Measurements from ENCODE around the gene PCK1.

Gene PCK1

DNA sequence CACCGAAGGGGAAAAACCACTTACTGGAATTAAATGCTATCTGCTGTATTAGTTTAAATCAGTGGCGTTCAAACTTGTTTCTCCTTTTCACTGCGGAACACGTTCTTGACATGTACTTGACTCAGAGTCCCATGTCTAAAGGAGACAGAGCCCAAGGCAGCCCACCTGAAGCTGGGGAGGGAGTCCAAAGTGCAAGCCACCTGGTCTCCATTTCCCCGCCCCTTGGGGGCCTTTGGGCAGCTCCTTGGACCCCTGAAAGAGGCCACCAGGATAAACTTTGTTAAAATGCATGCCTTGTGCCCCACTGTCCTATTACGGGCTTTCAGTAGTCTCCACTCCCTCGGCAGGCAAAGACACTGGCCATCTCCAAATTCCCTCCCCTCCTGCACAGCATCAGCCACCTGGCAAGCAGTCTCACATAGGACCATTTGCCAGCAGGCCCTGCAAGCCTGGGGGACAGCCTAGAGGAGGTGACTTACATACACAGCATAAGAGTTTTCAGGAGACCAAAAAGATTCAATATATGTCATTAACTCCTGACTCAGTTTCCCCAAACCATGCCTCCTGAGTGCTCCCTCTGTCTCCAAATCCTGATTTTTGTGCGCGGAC, 6.7 kb downstream of the PCK1 start:
- TF ChIP-seq, protein P1, sequence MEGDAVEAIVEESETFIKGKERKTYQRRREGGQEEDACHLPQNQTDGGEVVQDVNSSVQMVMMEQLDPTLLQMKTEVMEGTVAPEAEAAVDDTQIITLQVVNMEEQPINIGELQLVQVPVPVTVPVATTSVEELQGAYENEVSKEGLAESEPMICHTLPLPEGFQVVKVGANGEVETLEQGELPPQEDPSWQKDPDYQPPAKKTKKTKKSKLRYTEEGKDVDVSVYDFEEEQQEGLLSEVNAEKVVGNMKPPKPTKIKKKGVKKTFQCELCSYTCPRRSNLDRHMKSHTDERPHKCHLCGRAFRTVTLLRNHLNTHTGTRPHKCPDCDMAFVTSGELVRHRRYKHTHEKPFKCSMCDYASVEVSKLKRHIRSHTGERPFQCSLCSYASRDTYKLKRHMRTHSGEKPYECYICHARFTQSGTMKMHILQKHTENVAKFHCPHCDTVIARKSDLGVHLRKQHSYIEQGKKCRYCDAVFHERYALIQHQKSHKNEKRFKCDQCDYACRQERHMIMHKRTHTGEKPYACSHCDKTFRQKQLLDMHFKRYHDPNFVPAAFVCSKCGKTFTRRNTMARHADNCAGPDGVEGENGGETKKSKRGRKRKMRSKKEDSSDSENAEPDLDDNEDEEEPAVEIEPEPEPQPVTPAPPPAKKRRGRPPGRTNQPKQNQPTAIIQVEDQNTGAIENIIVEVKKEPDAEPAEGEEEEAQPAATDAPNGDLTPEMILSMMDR (IDR thresholded peaks at IDR 0.05): no peak
- no peak for TF ChIP-seq ZFX (IDR thresholded peaks at IDR 0.05; ENCODE audit: borderline replicate concordance)
- H3K27ac ChIP-seq: no peak overlapping the region

DNA sequence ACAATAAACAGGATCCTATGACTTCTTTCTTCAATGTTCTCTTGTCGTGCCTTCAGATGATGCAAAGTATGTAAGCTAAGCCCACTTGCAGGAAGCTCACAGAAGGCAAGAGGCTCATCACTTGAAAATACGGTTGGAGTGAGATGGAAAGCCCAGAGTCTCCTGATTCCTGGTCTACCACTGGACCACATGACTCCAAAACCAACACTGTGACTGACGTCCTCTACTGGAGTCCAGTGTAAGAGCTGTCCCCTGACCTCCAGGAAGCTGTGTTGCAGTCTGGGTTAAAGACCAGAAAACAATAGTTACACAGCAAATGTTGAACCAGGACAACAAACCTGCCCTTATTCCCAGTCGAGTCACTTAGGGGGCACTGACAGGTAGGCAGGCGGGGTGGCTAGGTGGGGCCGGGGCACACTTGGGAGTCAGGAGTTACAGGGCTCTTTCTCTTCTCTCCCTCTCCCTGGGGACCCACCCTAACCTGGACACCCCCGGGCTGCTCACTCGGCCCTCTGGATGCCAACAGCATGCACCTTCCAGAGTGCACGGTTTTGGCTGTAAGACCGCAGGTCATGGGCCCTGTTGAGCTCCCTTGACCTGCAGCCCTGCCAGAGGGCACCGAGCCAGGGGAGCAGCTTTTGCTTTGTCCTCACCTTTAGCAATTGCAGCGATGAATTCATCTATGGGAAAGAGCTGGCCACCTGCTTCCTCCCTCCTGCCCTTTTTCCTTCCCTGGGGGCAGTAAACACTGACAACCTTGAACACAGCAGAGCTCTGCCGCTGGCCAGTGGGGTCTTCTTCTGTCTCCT, 7.4 kb downstream of the PCK1 start:
- no peak overlapping the region for H3K27ac ChIP-seq
- TF ChIP-seq, protein P1 (IDR thresholded peaks at IDR 0.05): no peak

DNA sequence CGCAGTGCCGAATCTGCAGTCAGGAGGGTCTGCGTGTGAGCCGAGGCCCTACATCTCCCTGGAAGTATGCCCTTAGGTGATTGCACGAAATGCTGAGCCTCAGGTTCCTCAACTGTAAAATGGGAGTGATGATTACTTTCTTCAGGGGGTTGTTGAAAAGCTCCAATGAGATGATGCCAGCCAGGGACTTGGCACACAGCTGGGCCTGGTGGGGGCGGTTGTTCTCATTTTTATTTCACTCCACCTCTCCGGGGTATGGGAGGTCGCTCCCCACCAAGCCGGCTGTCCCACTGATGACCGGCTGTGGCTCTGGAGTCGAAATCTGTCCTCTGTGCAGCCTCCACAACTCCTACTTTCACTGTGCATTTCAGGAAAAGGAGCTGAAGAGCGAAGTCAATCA, 8.1 kb downstream of the PCK1 start:
- TF ChIP-seq, protein P1 (IDR thresholded peaks at IDR 0.05): no peak
- no peak for TF ChIP-seq ZFX (IDR thresholded peaks at IDR 0.05; ENCODE audit: borderline replicate concordance)
- no peak overlapping the region for H3K27ac ChIP-seq

GRCh38 chr20:57570145-57570850, 9.4 kb downstream of the PCK1 start:
- TF ChIP-seq, protein P1 (IDR thresholded peaks at IDR 0.05): no peak
- TF ChIP-seq ZFX (IDR thresholded peaks at IDR 0.05; ENCODE audit: borderline replicate concordance): no peak

GRCh38 chr20:57570920-57571319, 10.0 kb downstream of the PCK1 start:
- TF ChIP-seq, protein P1 (IDR thresholded peaks at IDR 0.05): no peak
- TF ChIP-seq ZFX (IDR thresholded peaks at IDR 0.05; ENCODE audit: borderline replicate concordance): no peak
- H3K27ac ChIP-seq: no peak overlapping the region

More at GRCh38 chr20:57570145-57570850, 9.4 kb downstream of the PCK1 start:
- no peak overlapping the region for H3K27ac ChIP-seq

DNA sequence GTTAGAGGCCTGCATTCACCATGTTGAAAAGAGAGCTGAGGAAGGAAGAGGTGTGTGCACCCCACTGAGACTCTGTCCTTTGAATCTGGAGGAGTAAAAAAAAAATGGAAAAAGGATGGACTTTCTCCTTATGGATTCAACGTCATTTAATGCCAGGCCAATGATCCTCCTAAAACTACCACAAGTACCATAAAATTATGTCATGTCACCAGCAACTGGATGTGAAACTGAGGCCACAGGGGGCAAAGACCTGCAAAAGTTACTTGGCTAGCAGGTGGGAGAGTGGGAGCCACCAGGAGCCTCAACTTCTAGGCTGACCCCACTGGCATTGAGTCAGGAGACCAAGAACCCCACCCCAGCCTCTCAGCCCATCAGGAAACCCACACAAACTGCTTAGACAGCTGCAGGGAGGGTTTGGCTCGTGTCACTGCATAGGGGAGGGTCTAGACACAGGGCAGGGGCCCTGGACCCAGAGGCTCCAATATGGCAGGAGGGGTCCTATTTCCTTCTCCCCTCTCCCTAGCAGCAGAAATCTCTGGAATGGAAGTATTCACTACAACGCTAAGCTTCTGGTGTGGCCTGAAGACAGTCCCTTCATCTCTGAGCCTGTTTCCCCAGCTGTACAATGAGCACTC, 11.0 kb downstream of the PCK1 start:
- no peak for TF ChIP-seq ZFX (IDR thresholded peaks at IDR 0.05; ENCODE audit: borderline replicate concordance)
- TF ChIP-seq, protein P1 (IDR thresholded peaks at IDR 0.05): no peak
- H3K27ac ChIP-seq: no peak overlapping the region
